ENCODE data around the gene METAP1D. TPM values are rescaled to one million over a fixed set of nuclear protein-coding genes. Genes with fewer than 3 reads are reported as not detected.

Gene METAP1D
- polyA plus RNA-seq, 2 of the 4 experiments (the other 2 are of a cell fraction): 7.3 to 13.3 TPM

- no peak for ATAC-seq
- Histone ChIP-seq H3K27ac (no peak overlapping the region), H3K9me3 (no peaks in the 10 kb centered on the region), H3K4me2 (no peak overlapping the region), H3K4me1 (peaks cover 13% of the 10 kb centered on the region; the same call in 2 of the 3 replicates), H3K4me3 (no peak overlapping the region)
- DNase-seq (ENCODE audit: low read depth in 1 of 2, low spot score in 1 of 2): no peak
- CTCF ChIA-PET: interaction anchor here (0.6 to 1.4 kb wide), 3 partner anchors 11 to 215 kb away, joined by 3 to 4 read pairs (median 3); no protein-coding TSS in a partner anchor
- POLR2A ChIA-PET: no interaction called here
- TF ChIP-seq HOXA7 (CRISPR knock-in tag; IDR thresholded peaks at IDR 0.05) (no peak), EHF (CRISPR knock-in tag; IDR thresholded peaks at IDR 0.05) (no peak), ZC3H11A (IDR thresholded peaks at IDR 0.05) (no peak), EHMT2 (IDR thresholded peaks at IDR 0.05; ENCODE audit: low read depth) (no peak), HOXB13 (CRISPR knock-in tag; IDR thresholded peaks at IDR 0.05; ENCODE audit: low read depth) (no peak), JUN (IDR thresholded peaks at IDR 0.05) (no peak), POLR2AphosphoS2 (conservative IDR thresholded peaks at IDR 0.05; ENCODE audit: low read length) (no peak), EP300 (IDR thresholded peaks at IDR 0.05) (no peak), ZNF302 (CRISPR knock-in tag; IDR thresholded peaks at IDR 0.05) (no peak)
- TF ChIP-seq, protein P1, sequence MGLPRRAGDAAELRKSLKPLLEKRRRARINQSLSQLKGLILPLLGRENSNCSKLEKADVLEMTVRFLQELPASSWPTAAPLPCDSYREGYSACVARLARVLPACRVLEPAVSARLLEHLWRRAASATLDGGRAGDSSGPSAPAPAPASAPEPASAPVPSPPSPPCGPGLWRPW (IDR thresholded peaks at IDR 0.05): no peak
- TF ChIP-seq, protein P2, sequence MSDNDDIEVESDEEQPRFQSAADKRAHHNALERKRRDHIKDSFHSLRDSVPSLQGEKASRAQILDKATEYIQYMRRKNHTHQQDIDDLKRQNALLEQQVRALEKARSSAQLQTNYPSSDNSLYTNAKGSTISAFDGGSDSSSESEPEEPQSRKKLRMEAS (IDR thresholded peaks at IDR 0.05): no peak
- TF ChIP-seq, protein P3, sequence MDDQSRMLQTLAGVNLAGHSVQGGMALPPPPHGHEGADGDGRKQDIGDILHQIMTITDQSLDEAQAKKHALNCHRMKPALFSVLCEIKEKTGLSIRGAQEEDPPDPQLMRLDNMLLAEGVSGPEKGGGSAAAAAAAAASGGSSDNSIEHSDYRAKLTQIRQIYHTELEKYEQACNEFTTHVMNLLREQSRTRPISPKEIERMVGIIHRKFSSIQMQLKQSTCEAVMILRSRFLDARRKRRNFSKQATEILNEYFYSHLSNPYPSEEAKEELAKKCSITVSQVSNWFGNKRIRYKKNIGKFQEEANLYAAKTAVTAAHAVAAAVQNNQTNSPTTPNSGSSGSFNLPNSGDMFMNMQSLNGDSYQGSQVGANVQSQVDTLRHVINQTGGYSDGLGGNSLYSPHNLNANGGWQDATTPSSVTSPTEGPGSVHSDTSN (IDR thresholded peaks at IDR 0.05): no peak
- FAIRE-seq: no peak
- WGBS (ENCODE audit: missing lambda C conversion rate): 82% methylated on average over 1 of the region's 1 CpG
These were observed 50.8 kb downstream of the METAP1D start for GRCh38 chr2:172050479-172051125.

DNA sequence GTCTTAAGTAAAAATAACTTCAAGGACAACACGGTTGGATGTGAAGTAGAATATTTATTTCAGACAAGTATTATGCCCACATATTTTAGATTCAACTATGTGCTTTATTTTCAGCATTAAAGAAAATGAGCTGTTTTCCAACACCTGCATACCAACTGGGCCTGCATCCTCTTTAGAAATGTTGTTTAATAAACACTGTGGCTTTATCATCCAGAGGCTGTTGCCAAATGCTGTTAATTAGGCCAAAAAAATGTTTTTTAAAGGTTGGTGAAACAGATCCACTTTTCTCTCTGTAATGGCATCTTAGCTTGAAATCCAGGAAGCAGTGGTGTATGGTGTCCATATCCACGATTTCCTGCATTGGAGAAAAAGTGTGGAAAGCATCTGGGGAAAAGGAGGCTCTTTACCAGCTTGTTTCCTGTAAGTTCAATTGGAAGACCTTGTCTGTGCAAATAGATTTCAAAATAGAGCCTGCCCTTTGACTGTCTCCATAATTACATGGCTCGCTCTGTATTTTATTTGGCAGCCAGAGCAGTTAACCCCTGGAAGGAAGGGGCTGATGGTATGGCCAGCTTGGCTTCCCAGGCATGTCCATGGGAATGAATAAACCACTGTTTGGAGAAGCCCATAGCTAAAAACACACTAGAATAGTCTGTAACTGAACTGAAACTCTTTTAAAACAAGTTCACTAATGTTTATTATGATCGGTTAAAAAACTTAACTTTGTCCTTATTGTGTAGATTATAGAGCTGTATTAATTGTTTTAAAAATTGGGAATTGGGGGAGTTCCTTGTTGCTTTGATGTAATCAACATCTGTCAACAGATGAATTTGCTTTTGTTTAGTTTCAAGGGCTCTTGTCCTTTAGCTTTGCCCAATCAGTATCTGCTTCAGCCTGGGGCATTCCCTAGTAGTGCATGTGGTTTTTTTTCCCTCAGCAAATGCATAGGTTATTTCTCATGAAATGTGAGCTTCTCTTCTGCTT, 52.5 kb downstream of the METAP1D start:
- POLR2A ChIA-PET: interaction anchor here (0.6 to 1.5 kb wide), 2 partner anchors 33 to 51 kb away, joined by 4 to 5 read pairs; partner anchors contain the start of gene DLX1
- CTCF ChIA-PET: interaction anchor here (0.9 to 1.4 kb wide), 2 partner anchors 14 to 30 kb away, joined by 3 read pairs; no protein-coding TSS in a partner anchor
- Histone ChIP-seq H3K4me2 (peak overlapping the region; percentile 19; the same call in 1 of the 3 replicates), H3K4me1 (peaks cover 7% of the 10 kb centered on the region; the same call in 2 of the 3 replicates), H3K27ac (no peak overlapping the region; a peak in 1 of 6 replicates), H3K9me3 (no peaks in the 10 kb centered on the region), H3K4me3 (no peak overlapping the region)
- WGBS (ENCODE audit: missing lambda C conversion rate): 63% methylated on average over 4 of the region's 4 CpGs
- DNase-seq (ENCODE audit: low read depth in 1 of 2, low spot score in 1 of 2) (no peak), ATAC-seq (peak in 1 of 2 experiments; percentile 56; a peak in 3 of 6 replicates), FAIRE-seq (no peak)
- no peak for TF ChIP-seq RCOR1 (IDR thresholded peaks at IDR 0.05; ENCODE audit: low read depth, low read length)
- TF ChIP-seq, protein P4, sequence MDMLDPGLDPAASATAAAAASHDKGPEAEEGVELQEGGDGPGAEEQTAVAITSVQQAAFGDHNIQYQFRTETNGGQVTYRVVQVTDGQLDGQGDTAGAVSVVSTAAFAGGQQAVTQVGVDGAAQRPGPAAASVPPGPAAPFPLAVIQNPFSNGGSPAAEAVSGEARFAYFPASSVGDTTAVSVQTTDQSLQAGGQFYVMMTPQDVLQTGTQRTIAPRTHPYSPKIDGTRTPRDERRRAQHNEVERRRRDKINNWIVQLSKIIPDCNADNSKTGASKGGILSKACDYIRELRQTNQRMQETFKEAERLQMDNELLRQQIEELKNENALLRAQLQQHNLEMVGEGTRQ (IDR thresholded peaks at IDR 0.05): no peak
- TF ChIP-seq ZSCAN20 (CRISPR knock-in tag; IDR thresholded peaks at IDR 0.05): no peak
- TF ChIP-seq JUN (IDR thresholded peaks at IDR 0.05): no peak
- no peak for TF ChIP-seq TP53 (CRISPR knock-in tag; IDR thresholded peaks at IDR 0.05)
- TF ChIP-seq, protein P2 (IDR thresholded peaks at IDR 0.05): no peak
- TF ChIP-seq FOXS1 (CRISPR knock-in tag; IDR thresholded peaks at IDR 0.05): no peak

GRCh38 chr2:172053486-172053885, 53.7 kb downstream of the METAP1D start:
- H3K4me3 ChIP-seq: no peak overlapping the region
- CTCF ChIA-PET: interaction anchor here (0.6 to 0.7 kb wide), 2 partner anchors 392 to 667 kb away, joined by 3 read pairs; no protein-coding TSS in a partner anchor
- H3K27ac ChIP-seq: no peak overlapping the region
- POLR2A ChIA-PET: no interaction called here
- no peaks in the 10 kb centered on the region for H3K9me3 ChIP-seq
- H3K4me1 ChIP-seq: peaks cover 7% of the 10 kb centered on the region; the same call in 2 of the 3 replicates
- no peak overlapping the region for H3K4me2 ChIP-seq
- no peak for ATAC-seq
- WGBS (ENCODE audit: missing lambda C conversion rate): 93% methylated on average over 1 of the region's 1 CpG
- no peak for DNase-seq (ENCODE audit: low read depth in 1 of 2, low spot score in 1 of 2)
- FAIRE-seq: no peak
- TF ChIP-seq HDAC2 (IDR thresholded peaks at IDR 0.05) (no peak), RAD21 (conservative IDR thresholded peaks at IDR 0.05 in 1 of 2, IDR thresholded peaks at IDR 0.05 in 1 of 2) (no peak), NFE2L2 (conservative IDR thresholded peaks at IDR 0.05; ENCODE audit: low read length) (no peak), JUN (IDR thresholded peaks at IDR 0.05) (no peak), ATOH8 (CRISPR knock-in tag; IDR thresholded peaks at IDR 0.05; ENCODE audit: low read depth) (no peak), RNF2 (IDR thresholded peaks at IDR 0.05; ENCODE audit: borderline replicate concordance, low read depth) (no peak), KDM5A (IDR thresholded peaks at IDR 0.05) (no peak), POLR2A (IDR thresholded peaks at IDR 0.05; ENCODE audit: low read length) (no peak), NR3C1 (IDR thresholded peaks at IDR 0.05) (no peak), NPAS2 (CRISPR knock-in tag; IDR thresholded peaks at IDR 0.05; ENCODE audit: borderline replicate concordance) (no peak), BHLHE40 (IDR thresholded peaks at IDR 0.05; ENCODE audit: low read depth, low read length) (no peak)
- TF ChIP-seq, protein P2 (IDR thresholded peaks at IDR 0.05): no peak
- TF ChIP-seq, protein P4 (IDR thresholded peaks at IDR 0.05): no peak
